Gastroesophageal sphincter (tissue), 4 donors: Measurements from ENCODE around the gene PAXX. TPM values are rescaled to one million over a fixed set of nuclear protein-coding genes. Genes with fewer than 3 reads are reported as not detected.

Source experiments
- ATAC-seq: fragments of 150-250 bp; one replicate; pipeline ENCODE4 v1.9.1; 2016; ENCODE audit warnings: mild to moderate bottlenecking, moderate library complexity
- H3K27ac ChIP-seq, 4 donors: fragments of 200-600 bp; sonication (generic) in 3 of 4; 1 replicate in 3 of 4; 2 replicates in 1 of 4; pipeline ENCODE4 v1.5.1; 2016 to 2019
- H3K27me3 ChIP-seq: fragments of 200-600 bp; sonication (generic); one replicate; pipeline ENCODE4 v1.5.1; 2019
- H3K36me3 ChIP-seq, 2 donors: fragments of 200-600 bp; sonication (generic); one replicate each; pipeline ENCODE4 v1.5.1; 2019; ENCODE audit warnings: control low read depth in 1 of 2
- H3K4me1 ChIP-seq, 3 donors: fragments of 200-600 bp; sonication (generic); 1 replicate in 2 of 3; 2 replicates in 1 of 3; pipeline ENCODE4 v1.5.1; 2016 to 2019; ENCODE audit warnings: control low read depth in 2 of 3
- H3K4me3 ChIP-seq, 2 donors: fragments of 200-600 bp; sonication (generic); one replicate each; pipeline ENCODE4 v1.5.1; 2019; ENCODE audit warnings: mild to moderate bottlenecking in 1 of 2, moderate library complexity in 1 of 2
- H3K9me3 ChIP-seq, 3 donors: fragments of 200-600 bp; sonication (generic); one replicate each; pipeline ENCODE4 v1.5.1; 2017 to 2019; ENCODE audit warnings: control low read depth in 2 of 3
- CTCF ChIP-seq, 4 experiments: fragments of 200-600 bp in 2 of 4; fragments of 450-650 bp in 2 of 4; sonication (generic) in 1 of 4; IDR thresholded peaks; one replicate each; pipeline ENCODE4 v1.5.1; 2017 to 2019; ENCODE audit warnings: antibody characterized with exemption in 4 of 4, mild to moderate bottlenecking in 2 of 4, moderate library complexity in 2 of 4
- EP300 ChIP-seq: sonication (generic); formaldehyde crosslinking; IDR thresholded peaks from one replicate; pipeline ENCODE4 v1.6.1; 2017; ENCODE audit warnings: antibody characterized with exemption, mild to moderate bottlenecking
- POLR2A ChIP-seq, 2 donors: fragments of 450-650 bp; IDR thresholded peaks; one replicate each; pipeline ENCODE4 v1.6.1; 2017; ENCODE audit warnings: antibody characterized with exemption in 2 of 2, mild to moderate bottlenecking in 2 of 2, moderate library complexity in 1 of 2
- POLR2AphosphoS5 ChIP-seq: sonication (generic); formaldehyde crosslinking; IDR thresholded peaks from one replicate; pipeline ENCODE4 v1.6.1; 2017; ENCODE audit warnings: antibody characterized with exemption
- WGBS, 2 donors: methylation state at CpG; one replicate each; pipeline ENCODE4 v1.1.5; 2018; ENCODE audit warnings: low coverage in 1 of 2; 5-methylcytosine and 5-hydroxymethylcytosine counted together
- total RNA-seq, 4 donors: library from RNA; depleted of rRNA; stranded (reverse); fragments of >200 nt; gene quantifications; one replicate each; pipeline ENCODE4 v1.1.0, GENCODE V29; 2016

PAXX gene
- total RNA-seq, 4 donors from 2014 or later, result 24.2 to 42.6 (median 36.1) TPM

- Histone ChIP-seq H3K36me3 (peaks cover 0 to 36% of the 10 kb centered on the region in 2 donors), H3K27me3 (no peaks in the 10 kb centered on the region), H3K27ac (peak within 1 kb of the TSS; percentile 48 to 96 (median 94)), H3K4me3 (peak within 1 kb of the TSS; percentile 61 to 96), H3K9me3 (no peaks in the 10 kb centered on the region), H3K4me1 (peaks cover 0 to 51% (median 21%) of the 10 kb centered on the region in 3 donors)
- ATAC-seq, result peak; percentile 95
- 0% methylated on average over 3 of the region's 74 CpGs; no CpG with 5 or more reads in 1 of the 2 donors for WGBS, 2 donors
- TF ChIP-seq EP300, result no peak
- peak; percentile 14 for TF ChIP-seq POLR2AphosphoS5
- TF ChIP-seq POLR2A (IDR thresholded peaks at IDR 0.05), result peak; percentile 71 to 90
- TF ChIP-seq CTCF (IDR thresholded peaks at IDR 0.05), result peak in 3 of 4 experiments; percentile 98 to 99 (median 98)
Observed at GRCh38 chr9:136944519-136945332, 47.5 kb upstream of the PAXX start, which contains the start of the genes C8G and FBXW5. Gene C8G (plus strand): TSS chr9:136945243. CDS start chr9:136945321, 78 bp downstream. Gene FBXW5 (minus strand): TSS chr9:136944738. CDS start chr9:136944083, 655 bp downstream.

DNA sequence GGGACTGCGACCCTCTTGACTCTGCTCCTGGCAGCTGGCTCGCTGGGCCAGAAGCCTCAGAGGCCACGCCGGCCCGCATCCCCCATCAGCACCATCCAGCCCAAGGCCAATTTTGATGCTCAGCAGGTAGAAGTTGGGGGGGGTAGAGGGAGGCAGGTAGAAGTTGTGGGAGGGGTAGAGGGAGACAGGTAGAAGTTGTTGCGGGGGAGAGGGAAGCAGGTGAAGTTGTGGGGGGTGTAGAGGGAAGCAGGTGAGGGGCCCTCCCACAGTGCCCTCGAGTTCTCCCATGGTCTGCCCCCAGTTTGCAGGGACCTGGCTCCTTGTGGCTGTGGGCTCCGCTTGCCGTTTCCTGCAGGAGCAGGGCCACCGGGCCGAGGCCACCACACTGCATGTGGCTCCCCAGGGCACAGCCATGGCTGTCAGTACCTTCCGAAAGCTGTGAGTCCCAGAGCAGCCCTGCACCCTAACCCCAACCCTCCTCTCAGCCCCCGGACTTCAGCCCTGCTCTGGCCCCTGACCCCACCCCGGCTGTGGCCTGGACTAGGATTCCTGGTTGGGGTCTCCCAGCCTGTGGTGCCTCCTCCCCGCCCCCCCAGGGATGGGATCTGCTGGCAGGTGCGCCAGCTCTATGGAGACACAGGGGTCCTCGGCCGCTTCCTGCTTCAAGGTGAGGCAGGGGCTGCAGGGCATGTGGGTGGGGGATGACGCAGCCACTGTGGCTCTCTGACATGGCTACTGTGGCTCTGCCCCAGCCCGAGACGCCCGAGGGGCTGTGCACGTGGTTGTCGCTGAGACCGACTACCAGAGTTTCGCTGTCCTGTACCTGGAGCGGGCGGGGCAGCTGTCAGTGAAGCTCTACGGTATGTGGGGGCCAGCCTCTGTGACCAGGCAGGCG lies 46.6 kb upstream of the PAXX start:
- H3K36me3 ChIP-seq, result peaks cover 0 to 27% of the 10 kb centered on the region in 2 donors
- ATAC-seq, result no peak
- H3K27me3 ChIP-seq, result no peaks in the 10 kb centered on the region
- WGBS, 2 donors, result 80% methylated on average over 2 of the region's 30 CpGs; no CpG with 5 or more reads in 1 of the 2 donors
- H3K4me1 ChIP-seq, result peaks cover 0 to 57% (median 24%) of the 10 kb centered on the region in 3 donors
- no peak overlapping the region for H3K4me3 ChIP-seq
- H3K27ac ChIP-seq, result no peak overlapping the region
- no peak for TF ChIP-seq POLR2AphosphoS5
- TF ChIP-seq CTCF (IDR thresholded peaks at IDR 0.05), result no peak
- TF ChIP-seq EP300, result no peak
- no peak for TF ChIP-seq POLR2A (IDR thresholded peaks at IDR 0.05)
- no peaks in the 10 kb centered on the region for H3K9me3 ChIP-seq

GRCh38 chr9:136946228-136947027 lies 45.8 kb upstream of the PAXX start:
- Histone ChIP-seq H3K4me3 (no peak overlapping the region), H3K36me3 (peaks cover 0 to 19% of the 10 kb centered on the region in 2 donors), H3K27me3 (no peaks in the 10 kb centered on the region), H3K27ac (no peak overlapping the region), H3K4me1 (peaks cover 0 to 60% (median 25%) of the 10 kb centered on the region in 3 donors), H3K9me3 (no peaks in the 10 kb centered on the region)
- no peak for TF ChIP-seq CTCF (IDR thresholded peaks at IDR 0.05)
- no peak for TF ChIP-seq POLR2A (IDR thresholded peaks at IDR 0.05)
- no peak for TF ChIP-seq EP300
- TF ChIP-seq POLR2AphosphoS5, result no peak
- no peak for ATAC-seq
- no CpG with 5 or more reads among the region's 27 CpGs for WGBS, 2 donors

- Histone ChIP-seq H3K4me1 (peaks cover 0 to 55% (median 25%) of the 10 kb centered on the region in 3 donors), H3K9me3 (no peaks in the 10 kb centered on the region), H3K4me3 (no peak overlapping the region), H3K27me3 (no peaks in the 10 kb centered on the region), H3K36me3 (peaks cover 0 to 11% of the 10 kb centered on the region in 2 donors), H3K27ac (no peak overlapping the region)
- 62% methylated on average over 3 of the region's 26 CpGs; no CpG with 5 or more reads in 1 of the 2 donors for WGBS, 2 donors
- TF ChIP-seq POLR2AphosphoS5 (no peak), CTCF (IDR thresholded peaks at IDR 0.05) (no peak), EP300 (no peak)
- no peak for ATAC-seq
Observed at GRCh38 chr9:136947028-136947891, 45.0 kb upstream of the PAXX start.
